Fibroblast of the aortic adventitia (primary cell): ENCODE measurements around the gene ROCK2. TPM values are rescaled to one million over a fixed set of nuclear protein-coding genes. Genes with fewer than 3 reads are reported as not detected.
A peak's percentile ranks its signal among the peaks of the same experiment; 100 is the strongest.

Experiments used
- DNase-seq: peaks from one replicate; pipeline ENCODE4 v3.0.0-alpha.2; 2010; ENCODE audit warnings: low read depth
- H3K4me3 ChIP-seq: 2 replicates; pipeline ENCODE4 v1.5.1; 2011; ENCODE audit warnings: low read depth, mild to moderate bottlenecking, control low read depth, low read length, moderate library complexity
- CTCF ChIP-seq: IDR thresholded peaks from 2 replicates; pipeline ENCODE4 v1.5.1; 2011; ENCODE audit warnings: mild to moderate bottlenecking, low read length, control low read depth, inconsistent platforms; ENCODE audit not compliant: insufficient read depth
- small RNA-seq: library from RNA; depleted of rRNA; stranded (forward); fragments of <200 nt; gene quantifications from one replicate; pipeline ENCODE3, GENCODE V24; 2012
- total RNA-seq: library from RNA; depleted of rRNA; stranded (reverse); fragments of >200 nt; gene quantifications from 2 replicates; pipeline ENCODE4 v1.2.3, GENCODE V29; 2012; ENCODE audit warnings: low replicate concordance

The ROCK2 gene
- total RNA-seq, 1 donor: 65.3 TPM

- no peak for TF ChIP-seq CTCF
- H3K4me3 ChIP-seq: no peak overlapping the region
- DNase-seq: no peak
Measured at GRCh38 chr2:11140492-11140891, 203.9 kb downstream of the ROCK2 start.

GRCh38 chr2:11134349-11134748 lies 210.1 kb downstream of the ROCK2 start:
- no peak overlapping the region for H3K4me3 ChIP-seq
- DNase-seq: no peak
- no peak for TF ChIP-seq CTCF

- H3K4me3 ChIP-seq: no peak overlapping the region
- no peak for DNase-seq
- TF ChIP-seq CTCF: no peak
Measured at GRCh38 chr2:11133936-11134320, 210.5 kb downstream of the ROCK2 start.

- no peak for TF ChIP-seq CTCF
- peak overlapping the region; percentile 66 for H3K4me3 ChIP-seq
- DNase-seq: no peak
Measured at GRCh38 chr2:11133238-11133935, 211.0 kb downstream of the ROCK2 start.

- no peak overlapping the region for H3K4me3 ChIP-seq
- no peak for TF ChIP-seq CTCF
Measured at GRCh38 chr2:11132036-11132671, 212.3 kb downstream of the ROCK2 start.

GRCh38 chr2:11131166-11131920 lies 213.1 kb downstream of the ROCK2 start:
- TF ChIP-seq CTCF: no peak
- DNase-seq: no peak
- no peak overlapping the region for H3K4me3 ChIP-seq

More at GRCh38 chr2:11132036-11132671, 212.3 kb downstream of the ROCK2 start:
- DNase-seq: no peak

Small RNAs within 50 kb of the gene (small RNA-seq; reads per million reads assigned to genes)
- gene RNU6-1081P: not detected

Other genes starting within 250 kb of the ROCK2 start
- 48.2 and 83.1 TPM in 2 replicates for gene SLC66A3, start 189.2 kb downstream of the ROCK2 start, total RNA-seq
- gene E2F6, start 121.5 kb upstream of the ROCK2 start, total RNA-seq: 9.5 and 11.3 TPM in 2 replicates
- under 0.01 and 1.7 TPM in 2 replicates for gene GREB1, start 189.4 kb upstream of the ROCK2 start, total RNA-seq